ENCODE results near the gene MACC1.

The MACC1 gene

DNA sequence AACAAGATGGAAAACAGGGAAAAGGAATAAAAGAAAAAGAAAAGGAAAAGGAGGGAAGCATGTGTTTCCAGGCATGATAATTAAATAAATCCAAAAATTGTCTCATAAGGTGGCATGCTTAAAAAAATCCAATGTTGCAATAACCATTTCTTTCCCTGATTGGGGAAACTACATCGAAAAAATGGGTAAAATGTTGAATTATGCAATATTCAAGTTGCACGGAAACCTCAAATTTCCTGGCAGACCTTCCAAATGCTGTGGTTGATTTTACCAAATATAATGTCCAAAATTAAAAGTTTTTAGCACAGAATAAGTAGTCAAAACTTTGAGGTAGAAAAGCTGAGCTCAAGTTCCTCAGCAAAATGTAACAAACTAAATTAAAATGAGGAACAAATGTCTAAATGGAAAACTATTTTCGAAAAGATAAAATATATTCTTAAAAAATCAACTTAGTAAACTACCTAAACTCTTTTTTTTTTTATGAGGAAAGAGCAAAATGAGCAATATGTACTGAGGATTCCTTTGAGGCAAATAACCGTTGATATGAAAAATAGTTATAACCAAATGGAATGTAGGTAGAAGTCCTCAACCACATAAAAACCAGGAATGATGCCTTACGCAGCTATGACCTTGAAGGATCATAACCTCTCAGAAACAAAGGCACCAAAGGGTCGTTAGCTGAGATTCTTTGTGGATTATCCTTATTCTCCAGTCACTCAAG is 52.6 kb downstream of the MACC1 start:
- TF ChIP-seq CTCF (IDR thresholded peaks at IDR 0.05; ENCODE audit: borderline replicate concordance, insufficient read depth, low read depth, low read length), result no peak
- H3K4me3 ChIP-seq (ENCODE audit: low read depth, low read length), result no peak overlapping the region

DNA sequence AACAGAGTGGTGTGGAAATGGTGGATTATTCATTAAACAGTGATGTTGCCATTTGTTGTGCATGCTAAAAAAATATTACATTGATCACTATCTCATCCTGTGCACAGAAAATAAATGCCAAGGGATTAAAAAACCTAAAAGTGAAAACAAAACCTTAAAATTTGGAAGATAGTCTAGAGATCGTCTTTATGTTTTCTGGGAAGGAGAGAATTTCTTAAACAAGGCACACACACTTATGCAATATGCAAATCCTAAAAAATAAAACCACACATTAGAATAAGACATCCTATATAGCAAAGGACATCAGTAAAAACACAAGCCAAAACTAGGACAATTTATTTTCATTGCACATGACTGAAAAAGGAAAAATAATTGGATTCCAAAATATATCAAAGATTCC is 54.5 kb downstream of the MACC1 start:
- no peak overlapping the region for H3K4me3 ChIP-seq (ENCODE audit: low read depth, low read length)
- no peak for TF ChIP-seq CTCF (IDR thresholded peaks at IDR 0.05; ENCODE audit: borderline replicate concordance, insufficient read depth, low read depth, low read length)

- H3K4me3 ChIP-seq (ENCODE audit: low read depth, low read length), result no peak overlapping the region
- no peak for TF ChIP-seq CTCF (IDR thresholded peaks at IDR 0.05; ENCODE audit: borderline replicate concordance, insufficient read depth, low read depth, low read length)
Observed at GRCh38 chr7:20159226-20159747, 57.9 kb downstream of the MACC1 start.

DNA sequence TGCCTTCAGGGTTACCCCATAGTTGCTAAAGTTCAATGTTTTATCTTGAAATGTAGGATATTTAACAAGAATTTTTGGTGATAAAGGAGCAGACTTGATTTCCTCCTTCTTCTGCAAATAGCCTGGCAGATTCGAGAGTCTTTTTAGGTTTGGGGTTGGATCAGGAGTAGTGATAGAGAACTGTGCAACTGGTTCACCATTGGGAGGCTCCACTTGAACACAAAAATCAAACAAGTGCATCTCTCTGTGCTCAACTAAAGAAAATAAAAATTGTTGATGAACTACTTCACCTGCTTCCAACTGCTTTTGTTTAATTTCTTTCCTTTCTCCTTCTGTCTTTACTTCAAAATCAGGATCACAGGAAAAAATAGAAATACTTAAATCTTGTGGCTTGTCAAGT is 58.5 kb downstream of the MACC1 start:
- no peak overlapping the region for H3K4me3 ChIP-seq (ENCODE audit: low read depth, low read length)
- 0 out of 2 replicates have a peak, but pooled peaks have one; percentile 26 for TF ChIP-seq CTCF (IDR thresholded peaks at IDR 0.05; ENCODE audit: borderline replicate concordance, insufficient read depth, low read depth, low read length)

- no peak overlapping the region for H3K4me3 ChIP-seq (ENCODE audit: low read depth, low read length)
- no peak for TF ChIP-seq CTCF (IDR thresholded peaks at IDR 0.05; ENCODE audit: borderline replicate concordance, insufficient read depth, low read depth, low read length)
Observed at GRCh38 chr7:20157456-20157855, 59.7 kb downstream of the MACC1 start.

DNA sequence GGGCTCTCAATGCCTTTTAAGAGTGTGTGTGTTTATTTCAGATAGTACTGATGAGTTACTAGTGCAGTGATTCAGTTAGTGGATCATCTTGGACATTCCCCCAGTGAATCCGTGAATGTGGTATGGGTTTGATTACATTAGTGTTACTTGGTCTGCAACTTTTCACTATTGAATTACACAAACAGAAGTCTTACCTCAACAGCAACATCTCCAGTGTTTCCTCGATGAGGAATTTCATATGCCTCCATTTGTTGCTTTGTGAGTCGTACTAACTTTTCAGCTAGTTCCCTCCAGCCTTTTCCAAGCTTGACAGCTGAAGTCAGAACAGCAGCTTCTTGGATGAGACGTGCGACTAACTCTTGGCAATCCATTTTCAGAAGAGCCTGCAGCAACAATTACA is 63.2 kb downstream of the MACC1 start:
- H3K4me3 ChIP-seq (ENCODE audit: low read depth, low read length), result no peak overlapping the region
- no peak for TF ChIP-seq CTCF (IDR thresholded peaks at IDR 0.05; ENCODE audit: borderline replicate concordance, insufficient read depth, low read depth, low read length)

DNA sequence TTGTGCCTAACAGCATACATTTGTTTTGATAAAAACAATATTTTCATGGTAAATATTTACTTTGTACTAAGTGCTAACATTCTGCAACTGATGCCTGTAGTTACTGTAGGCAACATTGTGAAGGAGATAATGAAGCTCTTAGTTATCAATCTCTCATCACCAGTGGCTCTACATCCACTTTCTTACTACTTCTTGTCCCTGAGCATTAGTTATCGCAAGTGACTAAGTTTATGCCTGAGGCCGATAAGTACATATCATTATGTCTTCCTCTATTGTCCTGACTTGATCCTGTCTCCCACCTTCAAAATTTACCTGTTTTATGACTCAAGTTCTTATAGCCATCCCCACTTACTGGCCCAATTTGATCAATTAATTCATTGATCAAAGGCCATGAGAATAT is 63.6 kb downstream of the MACC1 start:
- no peak for TF ChIP-seq CTCF (IDR thresholded peaks at IDR 0.05; ENCODE audit: borderline replicate concordance, insufficient read depth, low read depth, low read length)
- H3K4me3 ChIP-seq (ENCODE audit: low read depth, low read length), result no peak overlapping the region
